Colon (tissue), 2 donors: ENCODE measurements around the gene FHAD1.

Experiments
- FAIRE-seq: peaks from 2 replicates; lab custom pipeline; 2012; peaks lifted over from hg19 to GRCh38; lab: Jason Lieb, UNC
- donor health status: control.
- donor health status: control.

The FHAD1 gene

DNA sequence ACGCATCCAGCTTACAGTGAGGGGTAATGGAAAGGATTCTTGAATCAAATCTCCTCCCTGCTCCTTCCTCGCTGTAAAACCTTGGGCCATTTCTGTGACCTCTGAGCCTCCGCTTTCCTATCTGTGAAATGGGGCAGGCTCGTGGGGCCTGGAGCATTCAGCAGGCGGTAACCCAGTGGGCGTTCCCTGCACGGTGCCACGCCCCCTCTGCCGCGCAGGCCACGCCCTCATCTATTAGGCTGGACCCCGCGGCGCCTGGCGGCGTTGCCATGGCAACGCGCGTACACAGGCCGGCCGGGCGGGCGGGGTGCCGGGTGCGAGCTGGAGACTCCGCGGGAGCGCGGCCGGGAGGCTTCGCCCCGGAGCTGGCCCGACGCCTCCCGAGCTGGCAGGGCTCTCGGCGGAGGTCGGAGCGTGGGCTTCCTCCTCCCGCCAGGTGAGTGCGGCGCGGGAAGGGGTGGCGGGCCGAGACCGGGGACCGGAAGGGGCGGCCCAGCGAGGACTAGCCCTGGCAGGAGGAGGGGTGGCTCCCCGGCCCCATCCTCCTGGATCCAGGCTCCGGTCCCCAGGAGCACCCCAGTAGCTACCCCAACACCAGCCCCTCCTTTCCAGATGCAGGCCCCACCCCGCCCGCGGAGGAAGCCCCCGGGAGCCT, at the start of gene FHAD1:
TSS of gene FHAD1 (plus strand) at position 264 of the 655 bp plus-strand sequence. CDS start 4,562 bp downstream, outside the sequence.
- no peak for FAIRE-seq

- no peak for FAIRE-seq
Observed at GRCh38 chr1:15197591-15198447, 49.2 kb upstream of the FHAD1 start.

- FAIRE-seq = no peak
Observed at GRCh38 chr1:15198684-15199083, 48.3 kb upstream of the FHAD1 start.

GRCh38 chr1:15201221-15201620, 45.8 kb upstream of the FHAD1 start:
- FAIRE-seq = peak; percentile 90

DNA sequence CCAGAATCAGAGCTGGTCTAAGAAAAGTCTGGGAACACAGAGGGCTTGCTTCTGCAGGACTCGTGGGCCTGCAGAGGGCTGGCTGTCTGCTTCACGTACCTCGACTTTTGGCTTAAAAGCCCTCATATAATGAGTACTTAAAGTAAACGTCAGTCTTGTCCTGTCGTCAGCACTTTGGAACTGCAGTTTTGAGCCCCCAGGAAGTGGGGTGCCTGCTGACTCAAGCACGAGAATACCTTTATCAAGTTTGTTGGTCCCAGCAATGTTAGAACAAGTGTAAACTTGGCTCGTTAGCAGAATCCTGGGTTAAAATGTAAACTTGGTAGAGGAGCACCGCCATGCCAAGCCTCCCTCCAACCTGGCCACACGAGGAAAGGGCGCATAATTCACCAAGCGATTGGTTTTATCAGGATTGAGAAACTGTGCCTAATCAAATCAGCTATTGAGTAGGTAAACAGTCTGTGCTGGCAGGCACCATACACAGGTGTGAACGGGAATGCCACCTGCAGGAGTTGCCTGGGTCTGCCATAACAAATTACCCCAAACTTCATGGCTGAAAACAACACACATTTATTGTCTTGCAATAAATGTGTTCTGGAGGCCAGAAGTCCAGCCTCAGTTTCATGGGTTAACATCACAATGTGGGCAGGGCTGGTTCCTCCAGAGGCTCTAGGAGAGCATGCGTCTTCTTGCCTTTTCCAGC, 45.0 kb upstream of the FHAD1 start:
- FAIRE-seq = no peak

DNA sequence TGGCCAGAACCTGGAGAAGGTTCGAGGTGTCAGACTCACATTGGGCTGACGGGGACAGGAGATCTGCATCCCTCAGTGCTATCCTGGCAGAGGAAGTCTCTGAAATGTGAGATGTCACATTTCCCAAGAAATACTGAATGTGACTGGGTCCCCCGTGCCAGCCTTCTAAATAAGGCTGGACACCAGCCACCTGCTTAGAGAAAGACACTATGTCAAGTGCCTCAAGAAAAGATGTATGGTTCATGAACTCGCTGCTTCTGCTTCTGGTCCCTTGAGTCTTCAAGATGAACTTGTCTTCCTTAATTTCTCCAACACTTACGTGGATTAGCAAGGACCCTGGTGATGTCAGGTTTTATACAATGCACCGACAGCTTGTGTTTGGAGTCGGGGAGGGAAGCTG, 42.1 kb upstream of the FHAD1 start:
- FAIRE-seq = no peak

DNA sequence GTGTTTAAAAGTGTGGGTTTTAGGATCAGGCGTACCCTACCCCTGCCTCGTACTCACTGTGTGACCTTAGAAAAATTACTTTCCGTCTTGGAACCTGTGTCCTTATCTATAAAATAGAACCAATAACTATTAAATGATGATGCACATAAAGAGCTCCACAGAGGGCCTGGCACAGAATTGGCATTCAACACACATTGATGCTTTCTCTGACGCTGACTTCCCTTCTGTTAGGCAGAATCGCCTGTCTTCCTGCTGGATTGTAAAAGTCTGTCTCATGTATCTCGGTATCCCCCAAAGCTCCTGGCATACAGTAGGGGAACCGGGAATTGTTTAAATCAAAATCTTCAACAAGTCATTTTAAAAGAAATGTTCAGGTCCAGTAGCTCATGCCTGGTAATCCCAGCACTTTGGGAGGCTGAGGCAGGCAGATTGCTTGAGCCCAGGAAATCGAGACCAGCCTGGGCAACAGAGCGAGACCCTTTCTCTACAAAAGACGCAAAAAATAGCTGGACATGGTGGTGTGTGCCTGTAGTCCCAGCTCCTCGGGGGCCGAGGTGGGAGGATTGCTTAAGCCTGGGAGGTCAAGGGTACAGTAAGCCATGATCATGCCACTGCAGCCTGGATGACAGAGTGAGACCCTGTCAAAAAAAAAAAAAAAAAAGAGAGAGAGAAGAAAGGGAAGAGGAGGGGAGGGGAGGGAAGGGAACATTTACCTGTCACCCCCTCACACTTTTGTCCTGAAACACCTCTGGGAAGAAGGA, 41.3 kb upstream of the FHAD1 start:
- no peak for FAIRE-seq

DNA sequence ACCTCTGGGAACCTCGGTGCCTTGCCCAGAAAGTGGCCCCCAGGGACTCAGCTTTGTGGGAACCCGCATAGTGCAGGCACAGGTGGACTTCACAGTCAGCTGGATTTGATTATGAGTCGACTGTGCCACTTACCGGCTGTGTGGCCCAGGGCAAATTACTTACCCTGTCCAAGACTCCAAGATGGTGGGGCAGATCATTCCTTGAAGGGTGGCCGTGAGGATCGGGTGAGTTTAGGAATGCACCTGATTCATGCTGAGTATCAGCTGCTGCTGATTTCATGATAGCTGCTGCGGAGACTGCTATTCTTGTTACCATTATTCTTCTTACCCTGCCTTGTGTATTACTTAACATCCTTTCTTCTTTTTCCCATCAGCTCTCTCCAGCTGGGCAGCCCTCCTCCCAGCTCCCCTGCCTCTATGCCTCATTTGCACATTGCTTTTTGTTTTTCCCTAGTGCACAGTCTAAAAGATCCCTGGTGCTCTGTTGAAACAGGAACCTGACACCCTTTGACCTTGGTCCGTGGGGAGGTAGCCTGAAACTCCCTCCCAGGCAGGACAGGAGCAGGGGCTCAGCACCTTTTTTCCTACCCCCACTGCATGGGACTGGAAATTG, 40.5 kb upstream of the FHAD1 start:
- no peak for FAIRE-seq

DNA sequence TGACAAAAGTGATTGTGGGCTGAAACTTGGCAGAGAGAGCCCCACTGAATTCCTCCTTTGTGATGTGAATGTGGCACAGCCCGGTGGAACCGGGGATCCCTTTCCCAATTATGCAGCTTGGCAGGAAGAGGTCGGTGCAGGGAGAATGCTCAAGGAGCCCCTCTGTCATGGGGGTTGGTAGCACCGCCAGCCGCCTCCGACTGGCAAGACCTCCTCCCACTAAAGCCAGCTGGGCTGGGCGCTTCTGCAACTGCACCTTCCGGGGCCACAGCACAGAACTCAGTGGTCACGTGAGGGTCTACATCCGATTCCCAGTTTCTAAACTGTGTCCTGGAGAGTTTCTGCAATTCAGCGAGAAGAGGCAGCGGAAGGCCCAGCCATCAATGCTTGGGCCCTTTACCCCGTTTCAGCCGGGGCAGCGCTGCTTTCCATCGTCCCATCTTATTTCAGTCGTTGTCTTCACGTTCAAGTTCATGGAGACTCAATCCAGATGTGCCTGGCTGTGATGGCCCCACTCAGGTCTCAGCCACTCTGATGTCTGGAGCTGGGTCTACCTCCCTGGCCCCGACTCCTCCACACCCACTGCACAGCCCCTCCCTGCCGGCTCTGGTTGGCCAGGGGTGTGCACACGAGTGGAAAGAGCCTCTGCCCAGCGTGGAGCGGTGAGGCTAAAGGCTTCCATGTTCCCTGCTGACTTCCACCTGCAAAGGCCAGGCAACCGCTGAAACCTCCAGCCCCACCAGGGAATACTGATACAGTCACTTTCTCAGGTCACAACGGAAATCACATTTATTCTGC, 39.8 kb upstream of the FHAD1 start:
- FAIRE-seq = no peak

GRCh38 chr1:15207829-15208429, 39.1 kb upstream of the FHAD1 start:
- no peak for FAIRE-seq

DNA sequence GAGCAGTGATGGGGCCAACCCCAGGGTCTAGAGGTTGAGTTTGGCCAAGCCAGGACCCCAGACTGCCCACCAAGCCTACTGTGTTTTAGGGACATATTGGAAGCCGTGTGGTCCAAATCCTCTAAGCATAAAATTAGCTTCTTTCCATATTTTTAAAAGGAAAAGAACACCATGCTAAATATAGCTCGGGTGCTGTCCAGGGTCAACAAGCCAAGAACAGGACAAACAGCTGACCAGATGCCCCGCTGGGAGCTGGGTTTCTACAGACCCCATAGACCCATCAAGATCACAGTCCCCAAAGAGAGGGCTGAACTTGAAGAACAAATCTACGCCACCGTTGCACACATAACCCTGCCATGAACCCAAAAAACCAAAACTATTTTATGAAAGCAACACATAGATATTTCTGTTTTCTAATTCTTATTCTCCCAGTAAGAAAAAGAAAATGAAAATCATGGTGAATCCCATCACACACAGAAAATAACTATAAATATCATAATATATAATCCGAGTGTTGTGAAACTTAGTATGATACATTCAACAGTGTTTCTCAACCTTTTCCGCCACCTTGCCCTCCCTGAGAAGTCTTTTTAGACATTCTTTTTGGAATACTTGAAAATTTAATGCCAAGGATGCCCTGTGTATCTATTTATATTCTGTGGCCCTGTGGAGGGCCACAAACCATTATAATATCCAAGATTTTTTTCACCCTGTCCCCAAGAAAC, 36.2 kb upstream of the FHAD1 start:
- no peak for FAIRE-seq

- FAIRE-seq = no peak
Observed at GRCh38 chr1:15211424-15211823, 35.6 kb upstream of the FHAD1 start.

GRCh38 chr1:15212216-15212953, 34.6 kb upstream of the FHAD1 start:
- no peak for FAIRE-seq

GRCh38 chr1:15212954-15213291, 34.1 kb upstream of the FHAD1 start:
- FAIRE-seq = no peak

GRCh38 chr1:15213341-15213821, 33.6 kb upstream of the FHAD1 start:
- FAIRE-seq = no peak

- FAIRE-seq = no peak
Observed at GRCh38 chr1:15214527-15214926, 32.5 kb upstream of the FHAD1 start.

DNA sequence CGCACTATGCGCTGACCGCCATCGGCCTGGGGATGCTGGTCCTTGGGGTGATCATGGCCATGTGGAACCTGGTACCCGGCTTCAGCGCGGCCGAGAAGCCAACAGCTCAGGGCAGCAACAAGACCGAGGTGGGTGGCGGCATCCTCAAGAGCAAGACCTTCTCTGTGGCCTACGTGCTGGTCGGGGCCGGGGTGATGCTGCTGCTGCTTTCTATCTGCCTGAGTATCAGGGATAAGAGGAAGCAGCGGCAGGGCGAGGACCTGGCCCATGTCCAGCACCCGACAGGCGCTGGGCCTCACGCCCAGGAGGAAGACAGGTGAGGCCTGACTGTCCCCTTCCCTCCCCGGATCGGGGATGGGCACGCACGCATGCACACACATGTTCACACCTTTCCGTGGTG, 31.9 kb upstream of the FHAD1 start:
- no peak for FAIRE-seq

- no peak for FAIRE-seq
Observed at GRCh38 chr1:15217654-15218053, 29.4 kb upstream of the FHAD1 start.
